Measurements from ENCODE around the gene NHS. TPM values are rescaled to one million over a fixed set of nuclear protein-coding genes. Genes with fewer than 3 reads are reported as not detected.

The NHS gene
- total RNA-seq, 1 experiment from 2014 or later, result 19.5 TPM

- no peak overlapping the region for H3K27ac Mint-ChIP-seq (ENCODE audit: unreplicated experiment)
- CTCF ChIA-PET, result no interaction called here
Observed at GRCh38 chrX:17705211-17705610, 330.2 kb downstream of the NHS start.

GRCh38 chrX:17706676-17707075, 331.7 kb downstream of the NHS start:
- no peak for TF ChIP-seq CTCF (IDR thresholded peaks at IDR 0.05; ENCODE audit: unreplicated experiment)
- Mint-ChIP-seq H3K27me3 (ENCODE audit: unreplicated experiment) (no peaks in the 10 kb centered on the region), H3K27ac (ENCODE audit: unreplicated experiment) (no peak overlapping the region), H3K4me1 (ENCODE audit: low read depth, unreplicated experiment) (peaks cover 29% of the 10 kb centered on the region), H3K36me3 (ENCODE audit: insufficient read depth, unreplicated experiment) (peaks cover 4% of the 10 kb centered on the region), H3K4me3 (ENCODE audit: low read depth, unreplicated experiment) (no peak overlapping the region), H3K9me3 (ENCODE audit: low read depth, unreplicated experiment) (no peaks in the 10 kb centered on the region)
- intact Hi-C loops (cut with micrococcal nuclease; ENCODE audit: unreplicated experiment), result no loop called here
- DNase-seq, result no peak
- no TSS peak for BruUV-seq (replicated peaks)
- CTCF ChIA-PET, result interaction anchor here (0.7 kb wide), 1 partner anchor 139 kb away, joined by 3 read pairs; no protein-coding TSS in a partner anchor

More at GRCh38 chrX:17705211-17705610, 330.2 kb downstream of the NHS start:
- Mint-ChIP-seq H3K27me3 (ENCODE audit: unreplicated experiment) (no peaks in the 10 kb centered on the region), H3K36me3 (ENCODE audit: insufficient read depth, unreplicated experiment) (peaks cover 4% of the 10 kb centered on the region), H3K9me3 (ENCODE audit: low read depth, unreplicated experiment) (no peaks in the 10 kb centered on the region), H3K4me1 (ENCODE audit: low read depth, unreplicated experiment) (peaks cover 37% of the 10 kb centered on the region), H3K4me3 (ENCODE audit: low read depth, unreplicated experiment) (no peak overlapping the region)
- intact Hi-C loops (cut with micrococcal nuclease; ENCODE audit: unreplicated experiment), result no loop called here
- DNase-seq, result no peak
- BruUV-seq (replicated peaks), result no TSS peak
- no peak for TF ChIP-seq CTCF (IDR thresholded peaks at IDR 0.05; ENCODE audit: unreplicated experiment)

GRCh38 chrX:17707731-17708130, 332.7 kb downstream of the NHS start:
- H3K4me1 Mint-ChIP-seq (ENCODE audit: low read depth, unreplicated experiment), result peaks cover 21% of the 10 kb centered on the region
- TF ChIP-seq CTCF (IDR thresholded peaks at IDR 0.05; ENCODE audit: unreplicated experiment), result no peak
- intact Hi-C loops (cut with micrococcal nuclease; ENCODE audit: unreplicated experiment), result no loop called here
- H3K27me3 Mint-ChIP-seq (ENCODE audit: unreplicated experiment), result no peaks in the 10 kb centered on the region
- peaks cover 4% of the 10 kb centered on the region for H3K36me3 Mint-ChIP-seq (ENCODE audit: insufficient read depth, unreplicated experiment)
- DNase-seq, result no peak
- H3K4me3 Mint-ChIP-seq (ENCODE audit: low read depth, unreplicated experiment), result no peak overlapping the region
- CTCF ChIA-PET, result no interaction called here
- BruUV-seq (replicated peaks), result no TSS peak
- no peaks in the 10 kb centered on the region for H3K9me3 Mint-ChIP-seq (ENCODE audit: low read depth, unreplicated experiment)
- H3K27ac Mint-ChIP-seq (ENCODE audit: unreplicated experiment), result no peak overlapping the region

GRCh38 chrX:17710871-17711301, 335.9 kb downstream of the NHS start:
- no peak overlapping the region for H3K4me3 Mint-ChIP-seq (ENCODE audit: low read depth, unreplicated experiment)
- intact Hi-C loops (cut with micrococcal nuclease; ENCODE audit: unreplicated experiment), result no loop called here
- no peaks in the 10 kb centered on the region for H3K9me3 Mint-ChIP-seq (ENCODE audit: low read depth, unreplicated experiment)
- peaks cover 2% of the 10 kb centered on the region for H3K36me3 Mint-ChIP-seq (ENCODE audit: insufficient read depth, unreplicated experiment)
- no peak for TF ChIP-seq CTCF (IDR thresholded peaks at IDR 0.05; ENCODE audit: unreplicated experiment)
- H3K4me1 Mint-ChIP-seq (ENCODE audit: low read depth, unreplicated experiment), result peaks cover 14% of the 10 kb centered on the region
- H3K27me3 Mint-ChIP-seq (ENCODE audit: unreplicated experiment), result no peaks in the 10 kb centered on the region
- no peak for DNase-seq
- no TSS peak for BruUV-seq (replicated peaks)
- CTCF ChIA-PET, result no interaction called here
- no peak overlapping the region for H3K27ac Mint-ChIP-seq (ENCODE audit: unreplicated experiment)

All from Calu3 (cell line).